MM.1S (cell line): ENCODE results near the gene PPP1R9A.

Experiments used
- DNase-seq: peaks from one replicate; pipeline ENCODE4 v3.0.0-alpha.2; 2015
- H2AFZ ChIP-seq: fragments of 300-600 bp; sonication (generic); 2 replicates; pipeline ENCODE4 v1.6.0; 2016; ENCODE audit warnings: antibody characterized with exemption, low read length
- H3F3A ChIP-seq: fragments of 300-600 bp; sonication (generic); 2 replicates; pipeline ENCODE4 v1.6.1; 2016; ENCODE audit warnings: mild to moderate bottlenecking, antibody characterized with exemption, low read length, moderate library complexity, mixed read lengths; ENCODE audit not compliant: insufficient read depth
- H3K27ac ChIP-seq: fragments of 300-600 bp; sonication (generic); 2 replicates; pipeline ENCODE4 v1.5.1; 2016; ENCODE audit warnings: mild to moderate bottlenecking, low read length
- H3K27me3 ChIP-seq: fragments of 300-600 bp; sonication (generic); replicated peaks from 2 replicates; pipeline ENCODE4 v1.6.0; 2016; ENCODE audit warnings: low read length; ENCODE audit not compliant: insufficient read depth
- H3K36me3 ChIP-seq: fragments of 300-600 bp; sonication (generic); replicated peaks from 2 replicates; pipeline ENCODE4 v1.6.1; 2016; ENCODE audit warnings: mild to moderate bottlenecking, low read length, mixed read lengths; ENCODE audit not compliant: insufficient read depth
- H3K4me1 ChIP-seq: fragments of 300-600 bp; sonication (generic); 2 replicates; pipeline ENCODE4 v1.6.1; 2016; ENCODE audit warnings: low read length, mixed read lengths
- H3K4me2 ChIP-seq: fragments of 300-600 bp; sonication (generic); 2 replicates; pipeline ENCODE4 v1.6.0; 2016; ENCODE audit warnings: low read depth, low read length
- H3K4me3 ChIP-seq: fragments of 300-600 bp; sonication (generic); 2 replicates; pipeline ENCODE4 v1.5.1; 2016; ENCODE audit warnings: low read length, mixed read lengths
- H3K79me2 ChIP-seq: fragments of 300-600 bp; sonication (generic); 2 replicates; pipeline ENCODE4 v1.6.1; 2016; ENCODE audit warnings: mixed run types, low read length, mixed read lengths
- H3K9ac ChIP-seq: fragments of 300-600 bp; sonication (generic); 2 replicates; pipeline ENCODE4 v1.6.1; 2016; ENCODE audit warnings: low read length, mixed read lengths
- H3K9me2 ChIP-seq: fragments of 300-600 bp; sonication (generic); replicated peaks from 2 replicates; pipeline ENCODE4 v1.6.1; 2016; ENCODE audit warnings: mild to moderate bottlenecking, low read length, mixed read lengths; ENCODE audit not compliant: insufficient read depth
- H3K9me3 ChIP-seq: fragments of 300-600 bp; sonication (generic); replicated peaks from 2 replicates; pipeline ENCODE4 v1.6.1; 2016; ENCODE audit warnings: mild to moderate bottlenecking, low read length, mixed read lengths; ENCODE audit not compliant: insufficient read depth
- H4K20me1 ChIP-seq: fragments of 300-600 bp; sonication (generic); 2 replicates; pipeline ENCODE4 v1.6.1; 2016; ENCODE audit warnings: mild to moderate bottlenecking, low read length, moderate library complexity, mixed read lengths; ENCODE audit not compliant: insufficient read depth
- EZH2 ChIP-seq: fragments of 300-600 bp; sonication (generic); optimal IDR thresholded peaks from 2 replicates; pipeline ENCODE3; 2017; ENCODE audit warnings: low read depth, mild to moderate bottlenecking, antibody characterized with exemption, low read length, mixed read lengths
- EZH2phosphoT487 ChIP-seq: fragments of 300-600 bp; sonication (generic); IDR thresholded peaks from 2 replicates; pipeline ENCODE4 v1.6.1; 2018; ENCODE audit warnings: antibody characterized with exemption, low read length
- TF ChIP-seq, protein P1 (sequence below): fragments of 300-600 bp; sonication (generic); IDR thresholded peaks from 2 replicates; pipeline ENCODE4 v1.5.1; 2016; ENCODE audit warnings: antibody characterized with exemption, low read length, mixed read lengths

The PPP1R9A gene

DNA sequence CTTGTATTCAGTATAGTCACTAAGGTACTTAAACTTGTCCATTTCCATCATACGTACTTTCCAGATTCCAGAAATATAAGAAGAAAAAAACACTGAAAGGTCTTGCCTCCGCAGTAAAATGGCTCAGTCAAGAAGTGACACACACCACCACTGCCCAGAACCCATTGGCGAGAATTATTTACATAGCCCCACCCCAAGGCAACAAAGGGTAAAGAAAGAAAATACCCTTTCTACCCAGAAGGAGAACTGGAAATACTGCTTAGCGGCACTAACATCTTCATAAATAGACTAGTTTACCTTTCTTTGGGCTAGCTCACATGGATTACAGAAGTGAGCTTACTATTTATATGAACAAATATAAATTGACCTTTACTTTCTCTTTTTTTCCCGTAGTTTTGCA lies 194.0 kb downstream of the PPP1R9A start:
- DNase-seq = no peak
- no peak overlapping the region for H3K27ac ChIP-seq
- no peaks in the 10 kb centered on the region for H3K27me3 ChIP-seq
- H3K36me3 ChIP-seq = no peaks in the 10 kb centered on the region
- H4K20me1 ChIP-seq = no peaks in the 10 kb centered on the region
- H3K4me2 ChIP-seq = no peak overlapping the region
- no peaks in the 10 kb centered on the region for H3K9me2 ChIP-seq
- H3F3A ChIP-seq = no peaks in the 10 kb centered on the region
- no peak overlapping the region for H3K9ac ChIP-seq
- H3K9me3 ChIP-seq = no peaks in the 10 kb centered on the region; the same call in 1 of the 2 replicates
- no peak overlapping the region for H3K4me3 ChIP-seq
- H3K79me2 ChIP-seq = no peaks in the 10 kb centered on the region
- H2AFZ ChIP-seq = no peak overlapping the region
- no peaks in the 10 kb centered on the region for H3K4me1 ChIP-seq
- no peak for TF ChIP-seq EZH2
- TF ChIP-seq, protein P1, sequence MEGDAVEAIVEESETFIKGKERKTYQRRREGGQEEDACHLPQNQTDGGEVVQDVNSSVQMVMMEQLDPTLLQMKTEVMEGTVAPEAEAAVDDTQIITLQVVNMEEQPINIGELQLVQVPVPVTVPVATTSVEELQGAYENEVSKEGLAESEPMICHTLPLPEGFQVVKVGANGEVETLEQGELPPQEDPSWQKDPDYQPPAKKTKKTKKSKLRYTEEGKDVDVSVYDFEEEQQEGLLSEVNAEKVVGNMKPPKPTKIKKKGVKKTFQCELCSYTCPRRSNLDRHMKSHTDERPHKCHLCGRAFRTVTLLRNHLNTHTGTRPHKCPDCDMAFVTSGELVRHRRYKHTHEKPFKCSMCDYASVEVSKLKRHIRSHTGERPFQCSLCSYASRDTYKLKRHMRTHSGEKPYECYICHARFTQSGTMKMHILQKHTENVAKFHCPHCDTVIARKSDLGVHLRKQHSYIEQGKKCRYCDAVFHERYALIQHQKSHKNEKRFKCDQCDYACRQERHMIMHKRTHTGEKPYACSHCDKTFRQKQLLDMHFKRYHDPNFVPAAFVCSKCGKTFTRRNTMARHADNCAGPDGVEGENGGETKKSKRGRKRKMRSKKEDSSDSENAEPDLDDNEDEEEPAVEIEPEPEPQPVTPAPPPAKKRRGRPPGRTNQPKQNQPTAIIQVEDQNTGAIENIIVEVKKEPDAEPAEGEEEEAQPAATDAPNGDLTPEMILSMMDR = no peak
- no peak for TF ChIP-seq EZH2phosphoT487

DNA sequence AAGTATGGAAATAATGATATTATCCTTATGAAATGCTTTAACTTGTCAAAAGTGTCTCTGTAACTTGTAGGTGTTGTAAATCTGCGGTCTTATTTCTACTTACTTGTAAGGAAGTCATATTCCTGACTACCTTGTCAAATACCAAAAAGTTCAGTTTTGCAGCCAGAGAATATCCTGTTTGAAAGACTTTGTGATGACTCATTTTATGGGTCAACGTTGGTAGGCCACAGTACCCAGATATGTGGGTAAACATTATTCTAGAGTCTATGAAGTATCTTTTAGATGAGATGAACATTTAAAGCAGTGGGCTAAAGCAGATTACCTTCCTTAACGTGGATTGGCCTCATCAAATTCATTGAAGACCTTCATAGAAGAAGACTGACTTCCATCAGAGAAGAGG lies 195.3 kb downstream of the PPP1R9A start:
- Histone ChIP-seq H3K36me3 (no peaks in the 10 kb centered on the region), H2AFZ (no peak overlapping the region), H3K9ac (no peak overlapping the region), H3K9me3 (no peaks in the 10 kb centered on the region; the same call in 1 of the 2 replicates), H3K9me2 (no peaks in the 10 kb centered on the region), H3K4me1 (no peaks in the 10 kb centered on the region), H3K27me3 (no peaks in the 10 kb centered on the region), H3K4me2 (no peak overlapping the region), H3F3A (no peaks in the 10 kb centered on the region), H3K4me3 (no peak overlapping the region), H3K79me2 (no peaks in the 10 kb centered on the region), H3K27ac (no peak overlapping the region), H4K20me1 (no peaks in the 10 kb centered on the region)
- DNase-seq = no peak
- TF ChIP-seq EZH2 = no peak
- TF ChIP-seq, protein P1 = no peak

DNA sequence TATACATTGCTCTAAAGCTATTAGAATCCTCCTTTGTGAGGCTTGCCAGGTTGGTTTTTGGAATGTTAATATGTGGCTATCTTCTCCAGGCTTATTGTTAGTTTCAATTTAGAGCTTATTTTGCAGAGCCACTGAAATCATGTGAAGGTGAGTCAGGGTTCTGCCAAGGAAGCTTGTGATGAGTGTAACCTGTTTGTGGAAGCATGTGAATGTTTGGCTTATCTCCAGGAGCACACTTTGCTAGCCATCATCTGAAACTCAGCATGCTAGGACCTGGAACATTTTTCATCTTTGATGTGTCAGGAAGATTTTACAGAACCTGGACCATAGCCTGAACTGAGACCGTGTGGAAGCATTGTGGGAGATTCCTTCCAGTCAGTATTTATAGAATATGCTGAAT lies 197.3 kb downstream of the PPP1R9A start:
- no peaks in the 10 kb centered on the region for H3K4me1 ChIP-seq
- H3K9me2 ChIP-seq = no peaks in the 10 kb centered on the region
- H3K9ac ChIP-seq = no peak overlapping the region
- H3F3A ChIP-seq = no peaks in the 10 kb centered on the region
- H3K79me2 ChIP-seq = no peaks in the 10 kb centered on the region
- H3K36me3 ChIP-seq = no peaks in the 10 kb centered on the region
- no peak for DNase-seq
- no peaks in the 10 kb centered on the region for H4K20me1 ChIP-seq
- TF ChIP-seq EZH2phosphoT487 (no peak), EZH2 (no peak)
- TF ChIP-seq, protein P1 = no peak
- no peak overlapping the region for H3K27ac ChIP-seq
- no peaks in the 10 kb centered on the region for H3K9me3 ChIP-seq
- no peak overlapping the region for H2AFZ ChIP-seq
- H3K4me3 ChIP-seq = no peak overlapping the region
- H3K4me2 ChIP-seq = no peak overlapping the region
- no peaks in the 10 kb centered on the region for H3K27me3 ChIP-seq
